Endothelial cell of umbilical vein (primary cell): Measurements from ENCODE around the gene RAB7B. TPM values are rescaled to one million over a fixed set of nuclear protein-coding genes. Genes with fewer than 3 reads are reported as not detected.
A peak's percentile ranks its signal among the peaks of the same experiment; 100 is the strongest.

Experiments used
- BruUV-seq: library from RNA; stranded (reverse); fragments of 400-500 nt; replicated peaks from 2 replicates; lab custom pipeline; 2021; lab: Mats Ljungman, UMichigan
- CTCF ChIA-PET: fragments of 300-600, 350-600 bp; sonication (Branson Sonifier 250); formaldehyde crosslinking; loops from one replicate; lab custom pipeline; 2021; ENCODE audit warnings: antibody characterized with exemption, inconsistent platforms; lab: Charles Lee
- POLR2A ChIA-PET: fragments of 300-600, 350-600 bp; sonication (Branson Sonifier 250); formaldehyde crosslinking; loops from one replicate; lab custom pipeline; 2021; ENCODE audit warnings: antibody characterized with exemption, inconsistent platforms; lab: Charles Lee
- DNase-seq: peaks from one replicate; pipeline ENCODE4 v3.0.0-alpha.2; 2011; ENCODE audit warnings: low read depth, low spot score
- FAIRE-seq: peaks from 2 replicates; lab custom pipeline; 2011; peaks lifted over from hg19 to GRCh38; lab: Jason Lieb, UNC
- H2AFZ ChIP-seq: 2 replicates; pipeline ENCODE4 v1.6.0; 2012; ENCODE audit warnings: low read depth, low read length, control low read depth, inconsistent platforms
- H3K27ac ChIP-seq: 2 replicates; pipeline ENCODE4 v1.5.1; 2011; ENCODE audit warnings: low read depth, mild to moderate bottlenecking, control low read depth, low read length, moderate library complexity; ENCODE audit not compliant: insufficient read depth
- H3K27me3 ChIP-seq, 2 experiments: 2 replicates each; pipeline versions ENCODE4 v1.6.0 to v1.6.1; 2011; ENCODE audit warnings: low read length in 2 of 2, mixed read lengths in 1 of 2; ENCODE audit not compliant: control insufficient read depth in 2 of 2, insufficient read depth in 2 of 2
- H3K36me3 ChIP-seq, 2 experiments: 2 replicates in 1 of 2; 3 replicates in 1 of 2; pipeline ENCODE4 v1.5.1; 2011; ENCODE audit warnings: low read length in 2 of 2, mild to moderate bottlenecking in 1 of 2, moderate library complexity in 1 of 2; ENCODE audit not compliant: control insufficient read depth in 2 of 2, insufficient read depth in 2 of 2; ENCODE audit errors: extremely low read depth in 1 of 2
- H3K4me1 ChIP-seq: 3 replicates; pipeline ENCODE4 v1.5.1; 2011; ENCODE audit warnings: mild to moderate bottlenecking, low read length; ENCODE audit not compliant: control insufficient read depth, insufficient read depth; ENCODE audit errors: extremely low read depth
- H3K4me2 ChIP-seq: 2 replicates; pipeline ENCODE4 v1.6.1; 2011; ENCODE audit warnings: low read length, control low read depth, mixed read lengths; ENCODE audit not compliant: insufficient read depth
- H3K4me3 ChIP-seq, 3 experiments: fragments of 200-600 bp in 1 of 3; sonication (generic), shearing (Covaris generic) in 1 of 3; replicated peaks in 1 of 3; 2 replicates each; pipeline ENCODE4 v1.5.1; 2011 to 2016; ENCODE audit warnings: control low read depth in 3 of 3, low read length in 3 of 3, mild to moderate bottlenecking in 2 of 3, inconsistent platforms in 1 of 3, low read depth in 1 of 3, moderate library complexity in 1 of 3; ENCODE audit not compliant: insufficient read depth in 1 of 3
- H3K79me2 ChIP-seq: 2 replicates; pipeline ENCODE4 v1.6.0; 2012; ENCODE audit warnings: low read length, inconsistent platforms; ENCODE audit not compliant: control insufficient read depth, insufficient read depth
- H3K9ac ChIP-seq: replicated peaks from 2 replicates; pipeline ENCODE3; 2011; ENCODE audit warnings: low read length, control low read depth; ENCODE audit not compliant: insufficient read depth; ENCODE audit errors: extremely low read depth
- H3K9me1 ChIP-seq: replicated peaks from 3 replicates; pipeline ENCODE4 v1.6.0; 2011; ENCODE audit warnings: mild to moderate bottlenecking, low read length; ENCODE audit not compliant: control insufficient read depth, insufficient read depth; ENCODE audit errors: extremely low read depth
- H3K9me3 ChIP-seq: replicated peaks from 2 replicates; pipeline ENCODE4 v1.5.1; 2012; ENCODE audit warnings: low read length, inconsistent platforms; ENCODE audit not compliant: control insufficient read depth, insufficient read depth
- H4K20me1 ChIP-seq: replicated peaks from 2 replicates; pipeline ENCODE3; 2011; ENCODE audit warnings: mild to moderate bottlenecking, low read length; ENCODE audit not compliant: control insufficient read depth, insufficient read depth; ENCODE audit errors: extremely low read depth
- CTCF ChIP-seq, 2 donors: IDR thresholded peaks; 1 replicate in 1 of 2; 2 replicates in 1 of 2; pipeline ENCODE4 v1.5.1; 2011; ENCODE audit warnings: low read length in 2 of 2, mild to moderate bottlenecking in 2 of 2, moderate library complexity in 2 of 2, control low read depth in 1 of 2, inconsistent platforms in 1 of 2, low read depth in 1 of 2; ENCODE audit not compliant: insufficient read depth in 1 of 2; ENCODE audit errors: extremely low read depth in 1 of 2
- EZH2 ChIP-seq: IDR thresholded peaks from 2 replicates; pipeline ENCODE4 v1.6.1; 2012; ENCODE audit warnings: borderline replicate concordance, low read depth, mild to moderate bottlenecking, moderate library complexity, low read length, inconsistent platforms; ENCODE audit not compliant: severe bottlenecking
- FOS ChIP-seq: IDR thresholded peaks from 2 replicates; pipeline ENCODE4 v1.6.1; 2011; ENCODE audit warnings: mild to moderate bottlenecking, low read length, moderate library complexity, borderline replicate concordance; ENCODE audit not compliant: insufficient read depth
- GATA2 ChIP-seq: IDR thresholded peaks from 2 replicates; pipeline ENCODE4 v1.7.0; 2011; ENCODE audit warnings: low read depth, mild to moderate bottlenecking, moderate library complexity, mixed read lengths, low read length; ENCODE audit not compliant: insufficient read length, insufficient read depth
- JUN ChIP-seq: IDR thresholded peaks from 2 replicates; pipeline ENCODE4 v1.6.1; 2011; ENCODE audit warnings: borderline replicate concordance, low read depth; ENCODE audit not compliant: insufficient read length, insufficient read depth
- MAX ChIP-seq: IDR thresholded peaks from 2 replicates; pipeline ENCODE4 v1.6.1; 2011; ENCODE audit not compliant: insufficient read depth, insufficient read length
- MYC ChIP-seq: IDR thresholded peaks from one replicate; pipeline ENCODE4 v1.6.1; 2011; ENCODE audit warnings: mild to moderate bottlenecking, low read depth, low read length
- POLR2A ChIP-seq: IDR thresholded peaks from 2 replicates; pipeline ENCODE4 v1.6.1; 2012; ENCODE audit warnings: low read depth, mild to moderate bottlenecking, control low read depth, low read length
- POLR2AphosphoS5 ChIP-seq: IDR thresholded peaks from 2 replicates; pipeline ENCODE4 v1.6.1; 2012; ENCODE audit warnings: low read depth, mild to moderate bottlenecking, control low read depth, low read length, moderate library complexity; ENCODE audit not compliant: insufficient read depth
- dilution Hi-C: fragments of 300-500 bp; cut with MboI; formaldehyde crosslinking; loops from one replicate; pipeline ENCODE4 v1.15.0; 2019; ENCODE audit warnings: low sequenced_read_pairs; ENCODE audit not compliant: extremely low pct_ligation_motif_present
- intact Hi-C: fragments of 100-400 bp; cut with micrococcal nuclease; formaldehyde crosslinking; loops from one replicate; pipeline ENCODE4 v1.10.0; 2022
- polyA plus RNA-seq, 4 experiments: library from polyadenylated mRNA; depleted of rRNA in 3 of 4; stranded (reverse) in 3 of 4; unstranded in 1 of 4; fragments of >200 nt; gene quantifications; 2 replicates each; pipeline versions ENCODE4 v1.2.1 to v1.2.3, GENCODE V29; 2011 to 2012; ENCODE audit warnings: missing spikeins in 1 of 4
- total RNA-seq: library from RNA; stranded (reverse); gene quantifications from 2 replicates; pipeline ENCODE4 v1.2.3, GENCODE V29; 2021

The RAB7B gene
- total and polyA plus RNA-seq, 2 donors (not counting 3 experiments of a cell fraction or from before 2014, with no cell fraction given) = 0.15 TPM; not detected in 1

- peak; percentile 37 for DNase-seq
- H2AFZ ChIP-seq = no peak overlapping the region
- no peaks in the 10 kb centered on the region for H3K9me3 ChIP-seq
- BruUV-seq = no TSS peak
- no peak overlapping the region for H3K4me3 ChIP-seq
- no peak for FAIRE-seq
- no peak overlapping the region for H3K27ac ChIP-seq
- ChIA-PET CTCF (interaction anchor here (0.8 to 5.9 kb wide), 7 partner anchors 10 to 136 kb away, joined by 3 to 61 read pairs (median 4); no protein-coding TSS in a partner anchor), POLR2A (no interaction called here)
- no peaks in the 10 kb centered on the region for H3K9me1 ChIP-seq
- dilution Hi-C loops = no loop called here
- no peaks in the 10 kb centered on the region for H4K20me1 ChIP-seq
- no peaks in the 10 kb centered on the region for H3K27me3 ChIP-seq
- H3K4me2 ChIP-seq = no peak overlapping the region
- H3K9ac ChIP-seq = no peak overlapping the region
- no peaks in the 10 kb centered on the region for H3K36me3 ChIP-seq
- TF ChIP-seq FOS (no peak), CTCF (IDR thresholded peaks at IDR 0.05; ENCODE audit: extremely low read depth in 1 of 2, insufficient read depth in 1 of 2, low read depth in 1 of 2, low read length in 2 of 2) (no peak), POLR2AphosphoS5 (no peak), EZH2 (no peak), MAX (no peak), JUN (no peak), GATA2 (no peak), MYC (no peak), POLR2A (no peak)
- intact Hi-C loops = no loop called here
- peaks cover 8% of the 10 kb centered on the region for H3K4me1 ChIP-seq
- no peaks in the 10 kb centered on the region for H3K79me2 ChIP-seq
These were observed 32.7 kb downstream of the RAB7B start for GRCh38 chr1:205970486-205970885.
